B cell (primary cell): ENCODE results near the gene FMNL2. TPM values are rescaled to one million over a fixed set of nuclear protein-coding genes. Genes with fewer than 3 reads are reported as not detected.

Source experiments
- ATAC-seq: fragments of 200-7000 bp; cut with Tn5 transposase; one replicate; pipeline ENCODE4 v1.10.0; 2021; ENCODE audit warnings: low read depth, mild to moderate bottlenecking, moderate number of reproducible peaks, moderate library complexity
- CTCF ChIA-PET: fragments of 350-600 bp; sonication (Branson Sonifier 250); formaldehyde crosslinking; loops from one replicate; lab custom pipeline; 2021; ENCODE audit warnings: antibody characterized with exemption, inconsistent platforms; lab: Charles Lee
- POLR2A ChIA-PET: fragments of 350-600 bp; sonication (Branson Sonifier 250); formaldehyde crosslinking; loops from one replicate; lab custom pipeline; 2021; ENCODE audit warnings: antibody characterized with exemption; lab: Charles Lee
- DNase-seq: peaks from one replicate; pipeline ENCODE4 v3.0.0; 2013
- H2AFZ ChIP-seq: 2 replicates; pipeline ENCODE4 v1.6.1; 2012; ENCODE audit warnings: mild to moderate bottlenecking, low read depth, low read length; ENCODE audit not compliant: insufficient read depth, poor library complexity, severe bottlenecking
- H3K27ac ChIP-seq, 2 donors: 1 replicate in 1 of 2; 2 replicates in 1 of 2; pipeline ENCODE4 v1.5.1; 2012 to 2013; ENCODE audit warnings: low read length in 2 of 2, mild to moderate bottlenecking in 2 of 2, moderate library complexity in 1 of 2
- H3K27me3 ChIP-seq, 4 experiments: fragments of 200-600 bp in 1 of 4; sonication (generic) in 1 of 4; replicated peaks in 1 of 4; 1 replicate in 2 of 4; 2 replicates in 2 of 4; pipeline versions ENCODE4 v1.6.1 to v1.7.0; 2013 to 2016; ENCODE audit warnings: low read length in 3 of 4, mild to moderate bottlenecking in 2 of 4, mixed read lengths in 1 of 4, moderate library complexity in 1 of 4; ENCODE audit not compliant: insufficient read depth in 4 of 4, control insufficient read depth in 3 of 4; ENCODE audit errors: control extremely low read depth in 1 of 4
- H3K36me3 ChIP-seq, 2 experiments: replicated peaks in 1 of 2; 1 replicate in 1 of 2; 2 replicates in 1 of 2; pipeline versions ENCODE4 v1.6.1 to v1.7.1; 2013; ENCODE audit warnings: low read length in 1 of 2; ENCODE audit not compliant: insufficient read depth in 2 of 2, control insufficient read depth in 1 of 2; ENCODE audit errors: control extremely low read depth in 1 of 2, extremely low read depth in 1 of 2
- H3K4me1 ChIP-seq, 2 donors: fragments of 200-600 bp in 1 of 2; sonication (generic) in 1 of 2; 1 replicate in 1 of 2; 2 replicates in 1 of 2; pipeline versions ENCODE4 v1.5.1 to v1.6.1; 2013 to 2017; ENCODE audit warnings: low read length in 2 of 2; ENCODE audit not compliant: control insufficient read depth in 2 of 2, insufficient read depth in 2 of 2
- H3K4me2 ChIP-seq: replicated peaks from 2 replicates; pipeline ENCODE3; 2012; ENCODE audit warnings: mild to moderate bottlenecking, low read depth, low read length; ENCODE audit not compliant: poor library complexity, severe bottlenecking
- H3K4me3 ChIP-seq, 5 experiments: fragments of 200-600 bp in 1 of 5; sonication (generic) in 1 of 5; 1 replicate in 3 of 5; 2 replicates in 2 of 5; pipeline versions ENCODE4 v1.5.1 to v1.7.0; 2011 to 2016; ENCODE audit warnings: low read length in 4 of 5, mild to moderate bottlenecking in 4 of 5, low read depth in 2 of 5, control low read depth in 1 of 5, moderate library complexity in 1 of 5; ENCODE audit not compliant: insufficient read depth in 1 of 5; ENCODE audit errors: control extremely low read depth in 1 of 5, extremely low read depth in 1 of 5
- H3K79me2 ChIP-seq: fragments of 200-600 bp; sonication (generic); one replicate; pipeline ENCODE4 v1.6.0; 2016; ENCODE audit warnings: low read length; ENCODE audit not compliant: control insufficient read depth, insufficient read depth
- H3K9ac ChIP-seq: fragments of 200-600 bp; sonication (generic); 2 replicates; pipeline ENCODE4 v1.6.1; 2017; ENCODE audit warnings: mild to moderate bottlenecking, low read length, moderate library complexity
- H3K9me3 ChIP-seq, 3 donors: one replicate each; pipeline versions ENCODE4 v1.6.1 to v1.7.1; 2013; ENCODE audit warnings: low read length in 2 of 3; ENCODE audit not compliant: control insufficient read depth in 2 of 3, insufficient read depth in 1 of 3; ENCODE audit errors: control extremely low read depth in 1 of 3
- H4K20me1 ChIP-seq: 2 replicates; pipeline ENCODE4 v1.6.0; 2012; ENCODE audit warnings: mild to moderate bottlenecking, low read length; ENCODE audit not compliant: insufficient read depth, control insufficient read depth, poor library complexity, severe bottlenecking
- H3K27ac Mint-ChIP-seq: one replicate; pipeline ENCODE4 v1.8.0; 2021; ENCODE audit warnings: mixed read lengths
- H3K27me3 Mint-ChIP-seq: one replicate; pipeline ENCODE4 v1.8.0; 2021; ENCODE audit warnings: mixed read lengths
- H3K4me1 Mint-ChIP-seq: one replicate; pipeline ENCODE4 v1.8.0; 2021; ENCODE audit warnings: mixed read lengths
- H3K4me3 Mint-ChIP-seq: one replicate; pipeline ENCODE4 v1.8.0; 2021; ENCODE audit warnings: mixed read lengths
- H3K9me3 Mint-ChIP-seq: one replicate; pipeline ENCODE4 v1.8.0; 2022; ENCODE audit warnings: mixed read lengths; ENCODE audit not compliant: insufficient read depth
- EZH2 ChIP-seq: IDR thresholded peaks from 2 replicates; pipeline ENCODE4 v1.6.1; 2012; ENCODE audit warnings: borderline replicate concordance, low read depth, mild to moderate bottlenecking, moderate library complexity, low read length; ENCODE audit not compliant: insufficient read depth, poor library complexity, severe bottlenecking
- WGBS: methylation state at CpG from one replicate; pipeline ENCODE4 v1.1.5; 2013; ENCODE audit warnings: missing lambda C conversion rate; ENCODE audit not compliant: insufficient coverage; 5-methylcytosine and 5-hydroxymethylcytosine counted together
- intact Hi-C: fragments of 100-400 bp; cut with micrococcal nuclease; formaldehyde crosslinking; loops from one replicate; pipeline ENCODE4 v1.10.0; 2022
- polyA plus RNA-seq: library from polyadenylated mRNA; depleted of rRNA; stranded (reverse); fragments of >200 nt; gene quantifications from 2 replicates; pipeline ENCODE4 v1.2.3, GENCODE V29; 2012
- total RNA-seq, 2 donors: library from RNA; stranded (reverse); fragments of 120-200 nt in 1 of 2; gene quantifications; 1 replicate in 1 of 2; 2 replicates in 1 of 2; pipeline versions ENCODE4 v1.2.3 to v1.2.4, GENCODE V29; 2013 to 2022
- TF ChIP-seq, protein P1 (sequence below): fragments of 200-600 bp; IDR thresholded peaks from one replicate; pipeline ENCODE4 v1.8.0; 2022; ENCODE audit warnings: antibody characterized with exemption, mild to moderate bottlenecking

Gene FMNL2
- total and polyA plus RNA-seq, 2 donors (not counting 1 experiment from before 2014, with no cell fraction given): 0.73 to 8.8 TPM

DNA sequence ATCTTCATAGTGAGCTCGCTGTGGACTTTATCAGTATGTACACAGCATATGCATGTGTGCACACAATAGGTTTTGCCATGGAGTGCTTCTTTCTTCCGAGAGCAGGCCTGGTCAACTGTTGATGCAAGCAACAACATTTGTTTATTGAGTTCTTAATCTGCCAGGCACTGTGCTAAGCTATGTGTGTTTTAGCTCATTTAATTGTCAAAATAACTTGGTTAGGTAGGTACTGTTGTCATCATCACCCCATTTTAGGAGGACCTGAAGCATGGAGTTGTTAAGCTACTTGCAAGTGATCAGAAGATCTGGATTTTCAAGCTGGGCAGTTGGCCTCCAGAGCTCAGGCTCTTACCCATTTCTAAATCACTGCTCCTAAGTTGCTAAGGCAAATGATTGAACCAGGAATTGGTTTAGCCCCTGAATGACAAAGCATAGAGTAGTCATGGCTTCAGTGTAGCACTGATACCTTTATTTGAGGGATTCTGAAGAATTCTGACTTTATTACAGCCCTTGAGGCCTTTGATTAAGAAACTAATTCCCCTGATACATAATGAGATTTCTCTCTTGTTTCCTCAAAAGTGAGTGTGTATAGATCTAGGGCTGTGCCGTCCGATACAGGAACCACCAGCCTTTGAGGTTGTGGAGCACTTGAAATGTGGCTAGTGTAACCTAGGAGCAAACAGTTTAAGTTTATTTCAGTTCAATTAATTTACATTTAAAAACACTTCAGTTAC is 132.9 kb downstream of the FMNL2 start:
- H3K27ac Mint-ChIP-seq: peak overlapping the region; percentile 85
- no peaks in the 10 kb centered on the region for H4K20me1 ChIP-seq
- TF ChIP-seq EZH2: no peak
- TF ChIP-seq, protein P1, sequence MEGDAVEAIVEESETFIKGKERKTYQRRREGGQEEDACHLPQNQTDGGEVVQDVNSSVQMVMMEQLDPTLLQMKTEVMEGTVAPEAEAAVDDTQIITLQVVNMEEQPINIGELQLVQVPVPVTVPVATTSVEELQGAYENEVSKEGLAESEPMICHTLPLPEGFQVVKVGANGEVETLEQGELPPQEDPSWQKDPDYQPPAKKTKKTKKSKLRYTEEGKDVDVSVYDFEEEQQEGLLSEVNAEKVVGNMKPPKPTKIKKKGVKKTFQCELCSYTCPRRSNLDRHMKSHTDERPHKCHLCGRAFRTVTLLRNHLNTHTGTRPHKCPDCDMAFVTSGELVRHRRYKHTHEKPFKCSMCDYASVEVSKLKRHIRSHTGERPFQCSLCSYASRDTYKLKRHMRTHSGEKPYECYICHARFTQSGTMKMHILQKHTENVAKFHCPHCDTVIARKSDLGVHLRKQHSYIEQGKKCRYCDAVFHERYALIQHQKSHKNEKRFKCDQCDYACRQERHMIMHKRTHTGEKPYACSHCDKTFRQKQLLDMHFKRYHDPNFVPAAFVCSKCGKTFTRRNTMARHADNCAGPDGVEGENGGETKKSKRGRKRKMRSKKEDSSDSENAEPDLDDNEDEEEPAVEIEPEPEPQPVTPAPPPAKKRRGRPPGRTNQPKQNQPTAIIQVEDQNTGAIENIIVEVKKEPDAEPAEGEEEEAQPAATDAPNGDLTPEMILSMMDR: no peak
- H3K4me3 Mint-ChIP-seq: peak overlapping the region; percentile 69
- H3K9me3 ChIP-seq: no peaks in the 10 kb centered on the region
- H3K27ac ChIP-seq: peak overlapping the region in 1 of 2 donors; percentile 31
- intact Hi-C loops: loop anchor here (2.0 to 10.0 kb wide), 3 partner anchors 31 to 133 kb away; partner anchors contain the start of gene FMNL2
- DNase-seq: peak; percentile 8
- H3K27me3 ChIP-seq: no peaks in the 10 kb centered on the region
- 83% methylated on average over 2 of the region's 4 CpGs for WGBS
- no peaks in the 10 kb centered on the region for H3K36me3 ChIP-seq
- no peaks in the 10 kb centered on the region for H3K79me2 ChIP-seq
- peak overlapping the region in 1 of 5 experiments; percentile 10 for H3K4me3 ChIP-seq
- H3K27me3 Mint-ChIP-seq: no peaks in the 10 kb centered on the region
- peaks cover 50% of the 10 kb centered on the region for H3K4me1 Mint-ChIP-seq
- H3K4me2 ChIP-seq: peak overlapping the region; percentile 50
- peak overlapping the region; percentile 28 for H3K9ac ChIP-seq
- CTCF ChIA-PET: interaction anchor here (1.5 to 1.6 kb wide), 2 partner anchors 18 to 60 kb away, joined by 4 to 5 read pairs; no protein-coding TSS in a partner anchor
- no peak for ATAC-seq
- no peaks in the 10 kb centered on the region for H3K9me3 Mint-ChIP-seq
- H2AFZ ChIP-seq: peak overlapping the region; percentile 45
- peaks cover 28 to 39% of the 10 kb centered on the region in 2 donors for H3K4me1 ChIP-seq
- POLR2A ChIA-PET: interaction anchor here (1.2 kb wide), 1 partner anchor 133 kb away, joined by 3 read pairs; the partner anchor contains the start of gene FMNL2
